DOHH2 (cell line): ENCODE measurements around the gene SPTBN1.

ENCODE experiments used
- H3F3A ChIP-seq: fragments of 200-600 bp; sonication (generic), shearing (Covaris generic); 2 replicates; pipeline ENCODE4 v1.6.0; 2016; ENCODE audit warnings: antibody characterized with exemption, mild to moderate bottlenecking; ENCODE audit not compliant: control insufficient read depth, insufficient read depth
- H3K27ac ChIP-seq: fragments of 200-600 bp; sonication (generic); 2 replicates; pipeline ENCODE4 v1.5.1; 2014; ENCODE audit warnings: low read depth, mild to moderate bottlenecking, low read length, moderate library complexity
- H3K27me3 ChIP-seq: fragments of 200-600 bp; sonication (generic); 2 replicates; pipeline ENCODE4 v1.6.1; 2014; ENCODE audit warnings: mild to moderate bottlenecking, low read length, mixed read lengths; ENCODE audit not compliant: control insufficient read depth
- H3K36me3 ChIP-seq: fragments of 200-600 bp; sonication (generic); 2 replicates; pipeline ENCODE4 v1.6.1; 2014; ENCODE audit warnings: mild to moderate bottlenecking, low read length, moderate library complexity, mixed read lengths; ENCODE audit not compliant: control insufficient read depth
- H3K4me1 ChIP-seq: fragments of 200-600 bp; sonication (generic); 2 replicates; pipeline ENCODE4 v1.6.1; 2014; ENCODE audit warnings: mild to moderate bottlenecking, low read length, mixed read lengths; ENCODE audit not compliant: control insufficient read depth
- H3K4me2 ChIP-seq: fragments of 200-600 bp; sonication (generic); 2 replicates; pipeline ENCODE4 v1.6.0; 2014; ENCODE audit warnings: mild to moderate bottlenecking, low read length, moderate library complexity
- H3K4me3 ChIP-seq: fragments of 200-600 bp; sonication (generic); 2 replicates; pipeline ENCODE4 v1.5.1; 2014; ENCODE audit warnings: mild to moderate bottlenecking, low read length, mixed read lengths
- H3K79me2 ChIP-seq: fragments of 200-600 bp; sonication (generic); 2 replicates; pipeline ENCODE4 v1.6.1; 2014; ENCODE audit warnings: mild to moderate bottlenecking, low read length, mixed read lengths; ENCODE audit not compliant: control insufficient read depth
- H3K9me2 ChIP-seq: fragments of 200-600 bp; sonication (generic); replicated peaks from 2 replicates; pipeline ENCODE4 v1.6.1; 2014; ENCODE audit warnings: mild to moderate bottlenecking, low read length, mixed read lengths; ENCODE audit not compliant: control insufficient read depth
- H3K9me3 ChIP-seq: fragments of 200-600 bp; sonication (generic); 2 replicates; pipeline ENCODE4 v1.6.1; 2014; ENCODE audit warnings: antibody characterized with exemption, low read length, mixed read lengths; ENCODE audit not compliant: control insufficient read depth, insufficient read depth
- H4K20me1 ChIP-seq: fragments of 200-600 bp; sonication (generic); 2 replicates; pipeline ENCODE4 v1.6.0; 2014; ENCODE audit warnings: low read depth, mild to moderate bottlenecking, antibody characterized with exemption, low read length, moderate library complexity; ENCODE audit not compliant: control insufficient read depth, insufficient read depth
- CTCF ChIP-seq: fragments of 200-600 bp; sonication (generic); IDR thresholded peaks from one replicate; pipeline ENCODE4 v1.5.1; 2014; ENCODE audit warnings: antibody characterized with exemption, mild to moderate bottlenecking, low read depth, low read length; ENCODE audit not compliant: poor library complexity, severe bottlenecking
- EZH2phosphoT487 ChIP-seq: fragments of 200-600 bp; sonication (generic); IDR thresholded peaks from 2 replicates; pipeline ENCODE4 v1.6.1; 2017; ENCODE audit warnings: borderline replicate concordance, mild to moderate bottlenecking, antibody characterized with exemption, low read length, moderate library complexity, mixed read lengths

SPTBN1 gene

GRCh38 chr2:54512663-54513362 is 56.7 kb downstream of the SPTBN1 start:
- no peaks in the 10 kb centered on the region for H3F3A ChIP-seq
- no peak overlapping the region for H3K27ac ChIP-seq
- no peaks in the 10 kb centered on the region for H4K20me1 ChIP-seq
- H3K9me3 ChIP-seq = no peaks in the 10 kb centered on the region
- H3K27me3 ChIP-seq = no peaks in the 10 kb centered on the region
- no peaks in the 10 kb centered on the region for H3K36me3 ChIP-seq
- no peak overlapping the region for H3K4me2 ChIP-seq
- TF ChIP-seq EZH2phosphoT487 (no peak), CTCF (no peak)
- no peaks in the 10 kb centered on the region for H3K79me2 ChIP-seq
- no peaks in the 10 kb centered on the region for H3K4me1 ChIP-seq
- H3K4me3 ChIP-seq = no peak overlapping the region
- H3K9me2 ChIP-seq = no peaks in the 10 kb centered on the region

GRCh38 chr2:54513363-54513715 is 57.2 kb downstream of the SPTBN1 start:
- Histone ChIP-seq H3K4me3 (no peak overlapping the region), H3K9me3 (no peaks in the 10 kb centered on the region), H3F3A (no peaks in the 10 kb centered on the region), H3K4me1 (no peaks in the 10 kb centered on the region), H3K27me3 (no peaks in the 10 kb centered on the region), H3K9me2 (no peaks in the 10 kb centered on the region), H3K36me3 (no peaks in the 10 kb centered on the region), H3K27ac (no peak overlapping the region), H3K4me2 (no peak overlapping the region), H4K20me1 (no peaks in the 10 kb centered on the region), H3K79me2 (no peaks in the 10 kb centered on the region)
- TF ChIP-seq CTCF (no peak), EZH2phosphoT487 (no peak)

- Histone ChIP-seq H3K79me2 (no peaks in the 10 kb centered on the region), H3K9me2 (no peaks in the 10 kb centered on the region), H3K36me3 (no peaks in the 10 kb centered on the region), H3K27me3 (no peaks in the 10 kb centered on the region), H3K4me3 (no peak overlapping the region), H3K4me1 (no peaks in the 10 kb centered on the region), H3K4me2 (no peak overlapping the region), H4K20me1 (no peaks in the 10 kb centered on the region), H3K27ac (no peak overlapping the region), H3K9me3 (no peaks in the 10 kb centered on the region), H3F3A (no peaks in the 10 kb centered on the region)
- TF ChIP-seq EZH2phosphoT487 (no peak), CTCF (no peak)
These were observed 58.9 kb downstream of the SPTBN1 start for GRCh38 chr2:54514822-54515569.
